Gastrocnemius medialis (tissue), 4 donors: ENCODE measurements around the gene MED17. TPM values are rescaled to one million over a fixed set of nuclear protein-coding genes. Genes with fewer than 3 reads are reported as not detected.

Experiments used
- ATAC-seq, 2 donors: fragments of 150-250 bp; one replicate each; pipeline ENCODE4 v1.9.1; 2016
- DNase-seq, 2 donors: peaks; one replicate each; pipeline ENCODE4 v3.0.0-alpha.2; 2019
- H3K27ac ChIP-seq, 4 donors: fragments of 200-600 bp; sonication (generic); 1 replicate in 1 of 4; 2 replicates in 3 of 4; pipeline ENCODE4 v1.5.1; 2016 to 2018; ENCODE audit warnings: mild to moderate bottlenecking in 2 of 4, moderate library complexity in 1 of 4
- H3K27me3 ChIP-seq, 3 donors: fragments of 200-600 bp; sonication (generic) in 2 of 3; 1 replicate in 1 of 3; 2 replicates in 2 of 3; pipeline versions ENCODE4 v1.5.1 to v1.6.0; 2016 to 2019; ENCODE audit warnings: mild to moderate bottlenecking in 1 of 3, moderate library complexity in 1 of 3
- H3K36me3 ChIP-seq, 2 donors: fragments of 200-600 bp; sonication (generic) in 1 of 2; one replicate each; pipeline ENCODE4 v1.5.1; 2017 to 2018
- H3K4me1 ChIP-seq, 2 donors: fragments of 200-600 bp; sonication (generic) in 1 of 2; one replicate each; pipeline ENCODE4 v1.5.1; 2016 to 2017; ENCODE audit warnings: mild to moderate bottlenecking in 2 of 2
- H3K4me3 ChIP-seq, 4 donors: fragments of 200-600 bp; sonication (generic) in 3 of 4; 1 replicate in 1 of 4; 2 replicates in 3 of 4; pipeline ENCODE4 v1.5.1; 2016 to 2019; ENCODE audit warnings: mild to moderate bottlenecking in 2 of 4
- H3K9me3 ChIP-seq, 3 donors: fragments of 200-600 bp; sonication (generic) in 2 of 3; 1 replicate in 1 of 3; 2 replicates in 2 of 3; pipeline ENCODE4 v1.5.1; 2016 to 2019
- CTCF ChIP-seq, 5 experiments: fragments of 450-650 bp in 3 of 5; fragments of 200-600 bp in 2 of 5; sonication (generic) in 2 of 5; IDR thresholded peaks in 4 of 5; conservative IDR thresholded peaks in 1 of 5; 1 replicate in 4 of 5; 2 replicates in 1 of 5; pipeline ENCODE4 v1.5.1; 2016 to 2019; ENCODE audit warnings: antibody characterized with exemption in 5 of 5, mild to moderate bottlenecking in 3 of 5, moderate library complexity in 3 of 5
- POLR2A ChIP-seq, 2 donors: fragments of 450-650 bp; IDR thresholded peaks; one replicate each; pipeline ENCODE4 v1.6.1; 2017; ENCODE audit warnings: antibody characterized with exemption in 2 of 2, mild to moderate bottlenecking in 2 of 2, moderate library complexity in 2 of 2
- in situ Hi-C, 4 donors: fragments of 200-750 bp; cut with MboI; loops; one replicate each; pipeline versions ENCODE4 v1.15.0 to v1.8.0; 2017; ENCODE audit warnings: low sequenced_read_pairs in 4 of 4
- intact Hi-C: fragments of 100-400 bp; cut with DNase I; formaldehyde crosslinking; loops from one replicate; pipeline ENCODE4 v1.15.1; 2023; ENCODE audit warnings: low total_unique reads
- total RNA-seq, 4 donors: library from RNA; depleted of rRNA; stranded (reverse); fragments of >200 nt; gene quantifications; one replicate each; pipeline versions ENCODE4 v1.1.0 to v1.2.3, GENCODE V29; 2016

The MED17 gene
- total RNA-seq, 4 donors from 2014 or later, result 12.3 to 14.0 (median 13.4) TPM

- Histone ChIP-seq H3K4me1 (no peaks in the 10 kb centered on the region), H3K36me3 (peaks cover 0 to 91% of the 10 kb centered on the region in 2 donors), H3K9me3 (no peaks in the 10 kb centered on the region), H3K4me3 (no peak overlapping the region), H3K27me3 (no peaks in the 10 kb centered on the region), H3K27ac (no peak overlapping the region)
- TF ChIP-seq CTCF (IDR thresholded peaks at IDR 0.05 in 4 of 5, conservative IDR thresholded peaks at IDR 0.05 in 1 of 5), result no peak
- no peak for TF ChIP-seq POLR2A (IDR thresholded peaks at IDR 0.05)
- ATAC-seq (no peak), DNase-seq (no peak)
- intact Hi-C loops, result no loop called here
- in situ Hi-C loops, result loop anchor here in 2 of 4 donors (25.0 kb wide), 1 partner anchor 691 kb away; the partner anchor contains the start of genes ANKRD49 (in 2 of the 2) and MRE11 (in 2 of the 2)
Measured at GRCh38 chr11:93796441-93797231, 12.6 kb downstream of the MED17 start.

- no peaks in the 10 kb centered on the region for H3K4me1 ChIP-seq
- no peaks in the 10 kb centered on the region for H3K27me3 ChIP-seq
- in situ Hi-C loops (no loop called here), intact Hi-C loops (no loop called here)
- DNase-seq, result no peak
- no peak for ATAC-seq
- H3K9me3 ChIP-seq, result no peaks in the 10 kb centered on the region
- no peak overlapping the region for H3K27ac ChIP-seq
- H3K4me3 ChIP-seq, result no peak overlapping the region
- peaks cover 0 to 91% of the 10 kb centered on the region in 2 donors for H3K36me3 ChIP-seq
- no peak for TF ChIP-seq CTCF (IDR thresholded peaks at IDR 0.05 in 4 of 5, conservative IDR thresholded peaks at IDR 0.05 in 1 of 5)
- TF ChIP-seq POLR2A (IDR thresholded peaks at IDR 0.05), result no peak
Measured at GRCh38 chr11:93801366-93801765, 17.3 kb downstream of the MED17 start.

GRCh38 chr11:93804879-93805278 is 20.8 kb downstream of the MED17 start:
- no peak for DNase-seq
- Histone ChIP-seq H3K4me1 (no peaks in the 10 kb centered on the region), H3K27me3 (no peaks in the 10 kb centered on the region), H3K36me3 (peaks cover 0 to 89% of the 10 kb centered on the region in 2 donors), H3K9me3 (no peaks in the 10 kb centered on the region), H3K27ac (no peak overlapping the region), H3K4me3 (no peak overlapping the region)
- no peak for ATAC-seq
- intact Hi-C loops, result no loop called here
- TF ChIP-seq POLR2A (IDR thresholded peaks at IDR 0.05), result no peak
- in situ Hi-C loops, result no loop called here

GRCh38 chr11:93807980-93808379 is 23.9 kb downstream of the MED17 start:
- Histone ChIP-seq H3K4me3 (no peak overlapping the region), H3K27me3 (no peaks in the 10 kb centered on the region), H3K27ac (no peak overlapping the region), H3K36me3 (peaks cover 3 to 92% of the 10 kb centered on the region in 2 donors), H3K9me3 (no peaks in the 10 kb centered on the region), H3K4me1 (no peaks in the 10 kb centered on the region)
- in situ Hi-C loops (no loop called here), intact Hi-C loops (no loop called here)
- no peak for TF ChIP-seq POLR2A (IDR thresholded peaks at IDR 0.05)
- no peak for TF ChIP-seq CTCF (IDR thresholded peaks at IDR 0.05 in 4 of 5, conservative IDR thresholded peaks at IDR 0.05 in 1 of 5)
- ATAC-seq (no peak), DNase-seq (no peak)

GRCh38 chr11:93813974-93814373 is 29.9 kb downstream of the MED17 start:
- intact Hi-C loops, result no loop called here
- in situ Hi-C loops, result no loop called here
- Histone ChIP-seq H3K27me3 (no peaks in the 10 kb centered on the region), H3K27ac (no peak overlapping the region), H3K36me3 (peaks cover 3 to 57% of the 10 kb centered on the region in 2 donors), H3K4me1 (no peaks in the 10 kb centered on the region), H3K4me3 (no peak overlapping the region), H3K9me3 (no peaks in the 10 kb centered on the region)
- no peak for TF ChIP-seq CTCF (IDR thresholded peaks at IDR 0.05 in 4 of 5, conservative IDR thresholded peaks at IDR 0.05 in 1 of 5)
- no peak for TF ChIP-seq POLR2A (IDR thresholded peaks at IDR 0.05)
- DNase-seq (no peak), ATAC-seq (no peak)
